ENCODE data around the gene INHBE.
"Not testable (repeated sequence)": the region's sequence is repeated elsewhere in the genome, so short reads cannot be mapped to it uniquely, and the experiment has no call there.

Gene INHBE

DNA sequence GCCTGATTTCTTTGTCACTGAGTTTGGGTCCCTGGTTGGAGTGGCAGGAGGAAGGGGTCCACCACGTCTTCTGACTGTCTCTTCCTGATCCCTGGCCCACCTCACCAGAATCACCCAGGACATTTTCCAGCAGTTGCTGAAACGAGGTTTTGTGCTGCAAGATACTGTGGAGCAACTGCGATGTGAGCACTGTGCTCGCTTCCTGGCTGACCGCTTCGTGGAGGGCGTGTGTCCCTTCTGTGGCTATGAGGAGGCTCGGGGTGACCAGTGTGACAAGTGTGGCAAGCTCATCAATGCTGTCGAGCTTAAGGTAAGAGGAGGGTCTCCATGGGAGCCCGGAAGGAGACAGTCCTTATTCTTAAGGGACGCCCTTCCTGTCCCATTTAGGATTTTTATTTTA lies 45.1 kb downstream of the INHBE start:
- no peak for DNase-seq

DNA sequence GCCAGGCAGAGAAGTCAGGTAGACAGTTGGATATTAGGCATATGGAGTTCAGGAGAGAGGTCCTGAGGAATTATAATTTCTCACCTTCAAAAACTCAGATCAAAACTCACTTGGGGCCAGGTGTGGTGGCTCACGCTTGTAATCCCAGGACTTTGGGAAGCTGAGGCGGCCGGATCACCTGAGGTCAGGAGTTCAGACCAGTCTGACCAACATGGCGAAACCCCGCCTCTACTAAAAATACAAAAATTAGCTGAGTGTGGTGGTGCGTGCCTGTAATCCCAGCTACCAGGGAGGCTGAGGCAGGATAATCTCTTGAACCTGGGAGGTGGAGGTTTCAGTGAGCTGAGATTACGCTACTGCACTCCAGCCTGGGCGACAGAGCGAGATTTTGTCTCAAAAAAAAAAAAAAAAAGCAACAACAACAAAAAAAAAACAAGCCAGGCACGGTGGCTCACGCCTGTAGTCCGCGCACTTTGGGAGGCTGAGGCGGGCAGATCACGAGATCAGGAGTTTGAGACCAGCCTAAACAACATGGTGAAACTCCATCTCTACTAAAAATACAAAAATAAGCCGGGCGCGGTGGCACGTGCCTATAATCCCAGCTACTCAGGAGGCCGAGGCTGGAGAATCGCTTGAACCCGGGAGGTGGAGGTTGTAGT lies 47.3 kb downstream of the INHBE start:
- DNase-seq, result not testable (repeated sequence)

GRCh38 chr12:57506541-57506940 lies 51.4 kb downstream of the INHBE start:
- DNase-seq, result not testable (repeated sequence)

Data from stimulated activated CD4-positive, alpha-beta T cell treated with anti-CD3 and anti-CD28 coated beads, Interleukin-4, amount 100 ng/mL, for 1 hour (primary cell).